ENCODE measurements around the gene MICA.
"Not testable (repeated sequence)": the region's sequence is repeated elsewhere in the genome, so short reads cannot be mapped to it uniquely, and the experiment has no call there.

Gene MICA

GRCh38 chr6:31379850-31380249 lies 23.5 kb upstream of the MICA start:
- in situ Hi-C loops (cut with MboI; ENCODE audit: low sequenced_read_pairs), result no loop called here

- in situ Hi-C loops (cut with MboI; ENCODE audit: low sequenced_read_pairs), result no loop called here
These were observed 21.7 kb upstream of the MICA start for GRCh38 chr6:31381666-31382065.

- in situ Hi-C loops (cut with MboI; ENCODE audit: low sequenced_read_pairs), result no loop called here
These were observed 20.2 kb upstream of the MICA start for GRCh38 chr6:31383149-31383548.

GRCh38 chr6:31385041-31385440 lies 18.4 kb upstream of the MICA start:
- in situ Hi-C loops (cut with MboI; ENCODE audit: low sequenced_read_pairs), result no loop called here

DNA sequence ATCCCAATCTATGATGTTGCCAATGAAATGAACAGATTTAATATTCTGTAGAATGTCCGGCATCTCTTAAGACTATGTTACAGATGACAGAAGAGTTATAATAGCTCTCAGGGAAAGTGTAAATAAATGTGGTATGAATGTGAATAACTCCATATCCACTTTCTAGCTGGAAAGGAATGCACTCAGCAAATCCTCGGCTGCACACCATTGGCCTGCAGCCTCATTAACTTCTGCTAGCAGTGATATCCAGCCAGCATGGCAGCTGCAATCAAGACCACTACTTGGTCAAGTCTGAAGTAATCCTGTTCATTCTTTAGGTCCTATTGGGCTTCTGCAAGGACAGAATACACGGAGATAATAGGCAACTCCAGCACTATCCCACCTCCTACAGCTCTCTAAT lies 17.3 kb upstream of the MICA start:
- in situ Hi-C loops (cut with MboI; ENCODE audit: low sequenced_read_pairs), result no loop called here

DNA sequence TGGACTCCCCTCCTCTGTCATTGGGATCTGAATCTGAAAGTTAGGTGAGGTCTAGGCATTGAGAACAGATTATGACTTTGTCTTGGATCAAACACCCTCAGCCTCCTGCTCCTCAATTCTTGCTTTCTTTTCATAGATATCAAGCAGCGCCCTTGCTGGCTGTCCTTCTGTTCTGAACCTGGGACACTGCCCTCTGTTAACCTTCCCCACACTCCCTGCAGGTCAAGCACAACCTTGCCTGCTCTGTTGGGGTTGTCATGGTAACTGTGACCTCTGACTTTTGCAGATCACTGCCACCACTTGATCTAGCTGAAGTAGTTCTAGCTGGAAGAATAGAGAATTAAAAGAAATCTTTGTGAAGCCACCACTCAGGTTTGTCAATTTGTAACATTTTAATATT lies 16.4 kb upstream of the MICA start:
- in situ Hi-C loops (cut with MboI; ENCODE audit: low sequenced_read_pairs), result no loop called here

- in situ Hi-C loops (cut with MboI; ENCODE audit: low sequenced_read_pairs), result not testable (repeated sequence)
These were observed 14.2 kb upstream of the MICA start for GRCh38 chr6:31388916-31389801.

DNA sequence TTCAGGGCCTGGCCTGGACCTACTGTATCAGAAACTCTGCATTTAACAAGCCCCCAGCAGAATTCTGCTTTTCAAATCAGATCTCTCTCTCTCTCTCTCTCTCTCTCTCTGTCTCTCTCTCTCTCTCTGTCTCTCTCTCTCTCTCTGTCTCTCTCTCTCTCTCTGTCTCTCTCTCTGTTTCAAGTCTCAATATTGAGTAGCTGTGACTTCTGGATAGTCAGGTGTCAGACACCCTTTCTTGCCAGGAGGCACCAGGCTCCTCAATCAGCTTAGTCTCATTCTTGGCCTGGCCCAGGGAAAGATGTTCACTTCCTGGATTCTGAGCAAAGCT lies 13.6 kb upstream of the MICA start:
- in situ Hi-C loops (cut with MboI; ENCODE audit: low sequenced_read_pairs), result loop anchor here (10.0 kb wide), 1 partner anchor 55 kb away; no protein-coding TSS in a partner anchor

DNA sequence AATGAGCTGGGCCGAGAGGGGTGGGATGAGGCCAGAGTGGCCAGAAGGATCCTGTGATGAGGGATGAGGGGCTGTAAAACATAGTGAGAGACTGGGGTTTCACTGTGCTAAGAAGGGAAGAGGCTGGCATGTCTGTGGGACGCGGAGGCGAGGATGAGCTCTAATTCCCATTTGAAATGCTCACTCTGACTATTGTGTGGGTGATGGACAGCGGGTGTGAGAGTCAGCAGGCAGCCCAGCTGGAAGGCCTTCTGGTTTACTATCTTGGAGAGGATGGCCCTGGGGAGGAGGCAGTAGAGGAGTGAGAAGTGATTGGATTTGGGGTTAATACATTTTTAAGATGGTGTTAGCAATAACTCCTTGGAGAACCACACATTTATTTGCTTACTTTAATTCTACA lies 9.5 kb upstream of the MICA start:
- in situ Hi-C loops (cut with MboI; ENCODE audit: low sequenced_read_pairs), result loop anchor here (10.0 kb wide), 1 partner anchor 51 kb away; no protein-coding TSS in a partner anchor

GRCh38 chr6:31394381-31394780 lies 9.0 kb upstream of the MICA start:
- in situ Hi-C loops (cut with MboI; ENCODE audit: low sequenced_read_pairs), result loop anchor here (10.0 kb wide), 1 partner anchor 50 kb away; no protein-coding TSS in a partner anchor

DNA sequence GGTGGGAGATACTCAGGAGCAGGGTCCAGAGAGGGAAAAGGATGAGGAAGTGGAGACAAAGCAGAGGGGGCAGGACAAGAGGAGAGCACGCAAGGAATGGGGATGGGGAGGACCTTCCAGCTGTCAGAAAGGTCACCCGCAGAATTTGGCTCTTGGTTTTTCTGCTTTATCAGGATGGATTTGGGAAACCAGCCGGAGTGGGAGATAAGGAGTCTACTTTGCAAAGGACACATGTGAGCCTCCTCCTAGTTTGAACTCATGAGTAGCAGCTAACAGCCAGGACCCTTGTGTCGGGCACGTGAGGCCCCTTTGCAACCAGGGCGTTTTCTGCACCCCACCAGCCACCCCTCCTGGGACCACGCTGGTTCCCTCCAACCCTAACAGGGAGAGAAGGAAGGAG lies 7.6 kb upstream of the MICA start:
- in situ Hi-C loops (cut with MboI; ENCODE audit: low sequenced_read_pairs), result loop anchor here (10.0 kb wide), 1 partner anchor 49 kb away; no protein-coding TSS in a partner anchor

GRCh38 chr6:31396422-31397152 lies 6.8 kb upstream of the MICA start:
- in situ Hi-C loops (cut with MboI; ENCODE audit: low sequenced_read_pairs), result loop anchor here (10.0 kb wide), 1 partner anchor 48 kb away; no protein-coding TSS in a partner anchor

DNA sequence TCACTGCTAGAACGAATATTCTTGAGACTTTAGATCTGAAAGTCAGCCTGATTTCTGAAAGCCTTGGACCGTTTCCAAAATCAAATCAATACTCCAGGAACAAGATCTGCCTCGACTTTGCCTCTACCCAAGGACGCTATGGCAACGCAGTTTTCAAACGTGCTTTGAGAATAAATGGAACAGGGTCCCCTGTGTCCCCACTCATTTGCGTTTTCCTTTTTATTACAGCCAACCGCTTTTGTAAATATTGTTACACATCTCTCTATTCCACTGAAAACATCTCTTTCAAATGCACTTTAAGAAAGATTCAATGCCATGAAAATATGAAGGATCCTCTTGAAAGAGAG lies 6.3 kb upstream of the MICA start:
- in situ Hi-C loops (cut with MboI; ENCODE audit: low sequenced_read_pairs), result loop anchor here (10.0 kb wide), 1 partner anchor 48 kb away; no protein-coding TSS in a partner anchor

- in situ Hi-C loops (cut with MboI; ENCODE audit: low sequenced_read_pairs), result loop anchor here (10.0 kb wide), 1 partner anchor 47 kb away; no protein-coding TSS in a partner anchor
These were observed 5.4 kb upstream of the MICA start for GRCh38 chr6:31397901-31398525.

- in situ Hi-C loops (cut with MboI; ENCODE audit: low sequenced_read_pairs), result loop anchor here (10.0 kb wide), 1 partner anchor 45 kb away; no protein-coding TSS in a partner anchor
These were observed 3.6 kb upstream of the MICA start for GRCh38 chr6:31399589-31400466.

- in situ Hi-C loops (cut with MboI; ENCODE audit: low sequenced_read_pairs), result no loop called here
These were observed 2.7 kb upstream of the MICA start for GRCh38 chr6:31400467-31401289.

GRCh38 chr6:31401403-31401802 lies 2.0 kb upstream of the MICA start:
- in situ Hi-C loops (cut with MboI; ENCODE audit: low sequenced_read_pairs), result no loop called here

DNA sequence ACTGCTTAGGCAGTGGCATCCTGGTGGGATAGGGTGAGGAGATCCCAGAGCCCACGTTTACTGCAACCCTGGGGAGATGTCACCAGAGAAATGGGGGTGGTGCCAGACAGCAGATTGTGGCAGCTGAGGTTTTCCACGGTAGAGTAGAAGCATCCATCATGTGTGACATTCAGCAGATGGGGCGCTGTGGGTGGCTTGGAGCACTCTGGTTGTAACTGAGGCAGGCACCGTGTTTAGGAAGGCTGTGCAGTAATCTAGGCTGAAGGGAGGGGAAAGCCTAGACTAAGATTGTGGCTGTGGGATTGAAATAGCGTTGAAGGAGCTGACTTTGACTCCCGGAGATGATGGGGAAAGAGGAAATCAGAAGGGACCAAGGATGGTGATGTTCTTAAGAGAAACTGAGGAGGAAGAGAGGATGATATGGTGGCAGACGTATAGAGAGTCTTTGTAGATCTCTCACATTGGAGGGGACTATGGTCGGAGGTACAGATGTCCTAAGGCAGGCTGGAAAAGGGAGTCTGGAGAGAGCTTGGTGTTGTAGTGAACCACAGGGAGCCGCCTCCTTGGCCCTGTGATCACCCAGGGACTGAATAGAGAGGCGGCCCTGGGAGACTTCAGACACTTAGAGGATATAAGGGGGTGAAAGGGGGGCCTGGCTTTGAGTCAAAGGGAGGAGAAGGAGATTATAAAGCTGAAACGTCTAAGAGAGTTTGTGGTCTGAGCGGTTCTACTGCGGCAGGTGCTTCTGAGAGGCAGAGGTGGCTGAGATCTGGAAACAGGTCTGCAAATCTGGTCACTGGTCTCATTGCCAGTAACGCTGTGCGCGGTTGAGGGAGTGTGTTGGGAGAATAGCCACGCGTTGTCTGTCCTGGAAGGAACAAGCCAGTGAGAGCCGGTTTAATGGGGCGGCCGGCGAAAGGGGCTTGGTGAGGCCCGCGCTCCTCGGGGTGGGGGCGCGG lies 792 bp upstream of the MICA start:
- in situ Hi-C loops (cut with MboI; ENCODE audit: low sequenced_read_pairs), result no loop called here

GRCh38 chr6:31404061-31404364 lies 618 bp downstream of the MICA start:
- in situ Hi-C loops (cut with MboI; ENCODE audit: low sequenced_read_pairs), result not testable (repeated sequence)
